ENCODE measurements around the gene PPP4R3A. TPM values are rescaled to one million over a fixed set of nuclear protein-coding genes. Genes with fewer than 3 reads are reported as not detected.

PPP4R3A gene
- total RNA-seq, 2 experiments from 2014 or later, result 114 to 118 TPM

- Mint-ChIP-seq H3K36me3 (ENCODE audit: low read depth) (no peaks in the 10 kb centered on the region), H3K4me1 (ENCODE audit: low read depth) (no peaks in the 10 kb centered on the region), H3K27ac (no peak overlapping the region), H3K4me3 (no peak overlapping the region), H3K9me3 (no peaks in the 10 kb centered on the region), H3K27me3 (ENCODE audit: low read depth) (no peaks in the 10 kb centered on the region)
- intact Hi-C loops (cut with micrococcal nuclease), result loop anchor here (10.0 kb wide), 1 partner anchor 1565 kb away; the partner anchor contains the start of genes EFCAB11 and TDP1
- CTCF ChIA-PET, result interaction anchor here (0.6 kb wide), 1 partner anchor 41 kb away, joined by 7 read pairs; no protein-coding TSS in a partner anchor
- DNase-seq, result no peak
Observed at GRCh38 chr14:91519239-91520036, 9.3 kb upstream of the PPP4R3A start.

GRCh38 chr14:91516663-91517388 lies 6.7 kb upstream of the PPP4R3A start:
- no peaks in the 10 kb centered on the region for H3K4me1 Mint-ChIP-seq (ENCODE audit: low read depth)
- H3K27ac Mint-ChIP-seq, result no peak overlapping the region
- CTCF ChIA-PET, result no interaction called here
- no peak overlapping the region for H3K4me3 Mint-ChIP-seq
- intact Hi-C loops (cut with micrococcal nuclease), result loop anchor here (10.0 kb wide), 1 partner anchor 1562 kb away; the partner anchor contains the start of genes EFCAB11 and TDP1
- DNase-seq, result no peak
- H3K36me3 Mint-ChIP-seq (ENCODE audit: low read depth), result no peaks in the 10 kb centered on the region
- no peaks in the 10 kb centered on the region for H3K27me3 Mint-ChIP-seq (ENCODE audit: low read depth)
- H3K9me3 Mint-ChIP-seq, result no peaks in the 10 kb centered on the region

GRCh38 chr14:91515979-91516378 lies 5.9 kb upstream of the PPP4R3A start:
- intact Hi-C loops (cut with micrococcal nuclease), result loop anchor here (10.0 kb wide), 1 partner anchor 1561 kb away; the partner anchor contains the start of genes EFCAB11 and TDP1
- no peak overlapping the region for H3K27ac Mint-ChIP-seq
- no peaks in the 10 kb centered on the region for H3K36me3 Mint-ChIP-seq (ENCODE audit: low read depth)
- no peaks in the 10 kb centered on the region for H3K27me3 Mint-ChIP-seq (ENCODE audit: low read depth)
- H3K9me3 Mint-ChIP-seq, result no peaks in the 10 kb centered on the region
- CTCF ChIA-PET, result no interaction called here
- peaks cover 2% of the 10 kb centered on the region for H3K4me1 Mint-ChIP-seq (ENCODE audit: low read depth)
- no peak overlapping the region for H3K4me3 Mint-ChIP-seq
- no peak for DNase-seq

DNA sequence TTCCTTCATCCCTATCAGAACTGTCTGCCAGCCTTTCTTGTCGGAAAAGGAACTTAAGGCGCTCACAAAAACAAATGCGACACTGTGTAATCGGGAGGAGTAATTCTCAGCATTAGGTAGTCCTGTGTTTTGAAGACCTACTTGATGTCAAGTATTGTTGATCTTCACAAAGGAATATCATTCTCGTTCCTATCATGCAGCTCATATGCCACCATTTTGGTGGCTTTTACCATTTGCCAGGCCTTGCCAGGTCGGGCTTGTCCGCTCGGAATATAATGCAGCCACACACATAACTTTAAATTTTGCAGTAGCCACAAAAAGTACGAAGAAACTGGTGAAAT lies 903 bp upstream of the PPP4R3A start:
- intact Hi-C loops (cut with micrococcal nuclease), result loop anchor here (2.0 to 10.0 kb wide), 4 partner anchors 64 to 1556 kb away; partner anchors contain the start of genes EFCAB11 and TDP1
- CTCF ChIA-PET, result no interaction called here

GRCh38 chr14:91509878-91510170 lies 286 bp downstream of the PPP4R3A start:
- Mint-ChIP-seq H3K36me3 (ENCODE audit: low read depth) (peaks cover 30% of the 10 kb centered on the region), H3K27me3 (ENCODE audit: low read depth) (no peaks in the 10 kb centered on the region), H3K4me3 (peak overlapping the region; percentile 99), H3K4me1 (ENCODE audit: low read depth) (peaks cover 29% of the 10 kb centered on the region), H3K27ac (peak overlapping the region; percentile 100), H3K9me3 (no peaks in the 10 kb centered on the region)
- intact Hi-C loops (cut with micrococcal nuclease), result loop anchor here (1.0 to 10.0 kb wide), 13 partner anchors 15 to 1555 kb away; partner anchors contain the start of genes ATXN3, CCDC88C, DGLUCY and EFCAB11
- CTCF ChIA-PET, result no interaction called here
- DNase-seq, result no peak

More for the DNA sequence above, 903 bp upstream of the PPP4R3A start:
- Mint-ChIP-seq H3K4me3 (peak overlapping the region; percentile 99), H3K9me3 (no peaks in the 10 kb centered on the region), H3K4me1 (ENCODE audit: low read depth) (peaks cover 17% of the 10 kb centered on the region), H3K27ac (peak overlapping the region; percentile 100), H3K27me3 (ENCODE audit: low read depth) (no peaks in the 10 kb centered on the region), H3K36me3 (ENCODE audit: low read depth) (peaks cover 26% of the 10 kb centered on the region)
- no peak for DNase-seq

- peaks cover 35% of the 10 kb centered on the region for H3K4me1 Mint-ChIP-seq (ENCODE audit: low read depth)
Observed at GRCh38 chr14:91509083-91509877, 830 bp downstream of the PPP4R3A start.

DNA sequence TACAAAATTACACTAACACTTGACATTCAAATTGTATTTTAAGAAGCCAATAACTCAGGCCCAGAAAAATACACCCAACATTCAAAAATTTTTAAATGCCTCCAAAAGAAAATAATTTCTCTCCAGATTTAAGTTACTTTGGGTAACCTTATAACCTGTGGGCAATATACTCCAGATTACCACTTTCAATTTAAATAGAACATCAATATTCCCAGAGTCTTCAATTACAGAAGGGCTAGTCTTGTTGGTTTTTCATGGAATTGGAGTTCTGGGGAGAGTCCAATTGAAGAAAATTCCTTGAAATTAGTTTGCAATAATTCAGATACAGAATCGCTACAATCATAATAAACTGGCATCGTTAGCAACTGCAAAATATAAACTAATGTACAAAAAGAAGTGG lies 2.0 kb downstream of the PPP4R3A start:
- DNase-seq, result no peak
- peaks cover 38% of the 10 kb centered on the region for H3K36me3 Mint-ChIP-seq (ENCODE audit: low read depth)
- H3K4me3 Mint-ChIP-seq, result peak overlapping the region; percentile 84
- intact Hi-C loops (cut with micrococcal nuclease), result loop anchor here (2.0 to 5.0 kb wide), 3 partner anchors 13 to 56 kb away; no protein-coding TSS in a partner anchor
- peaks cover 43% of the 10 kb centered on the region for H3K4me1 Mint-ChIP-seq (ENCODE audit: low read depth)
- CTCF ChIA-PET, result interaction anchor here (1.6 kb wide), 1 partner anchor 403 kb away, joined by 3 read pairs; no protein-coding TSS in a partner anchor
- H3K9me3 Mint-ChIP-seq, result no peaks in the 10 kb centered on the region
- H3K27me3 Mint-ChIP-seq (ENCODE audit: low read depth), result no peaks in the 10 kb centered on the region
- peak overlapping the region; percentile 90 for H3K27ac Mint-ChIP-seq

More at GRCh38 chr14:91509083-91509877, 830 bp downstream of the PPP4R3A start:
- Mint-ChIP-seq H3K27ac (peak overlapping the region; percentile 90), H3K27me3 (ENCODE audit: low read depth) (no peaks in the 10 kb centered on the region), H3K36me3 (ENCODE audit: low read depth) (peaks cover 30% of the 10 kb centered on the region), H3K9me3 (no peaks in the 10 kb centered on the region), H3K4me3 (peak overlapping the region; percentile 99)
- CTCF ChIA-PET, result interaction anchor here (1.0 to 1.6 kb wide), 2 partner anchors 402 to 488 kb away, joined by 3 read pairs; no protein-coding TSS in a partner anchor
- intact Hi-C loops (cut with micrococcal nuclease), result loop anchor here (2.0 to 5.0 kb wide), 3 partner anchors 14 to 57 kb away; no protein-coding TSS in a partner anchor
- peak; percentile 54 for DNase-seq

- CTCF ChIA-PET, result interaction anchor here (0.7 kb wide), 1 partner anchor 441 kb away, joined by 3 read pairs; the partner anchor contains the start of gene FBLN5
- H3K4me1 Mint-ChIP-seq (ENCODE audit: low read depth), result peaks cover 56% of the 10 kb centered on the region
- no peak overlapping the region for H3K27ac Mint-ChIP-seq
- peak overlapping the region; percentile 39 for H3K4me3 Mint-ChIP-seq
- peaks cover 43% of the 10 kb centered on the region for H3K36me3 Mint-ChIP-seq (ENCODE audit: low read depth)
- intact Hi-C loops (cut with micrococcal nuclease), result loop anchor here (5.0 kb wide), 1 partner anchor 54 kb away; no protein-coding TSS in a partner anchor
- H3K27me3 Mint-ChIP-seq (ENCODE audit: low read depth), result no peaks in the 10 kb centered on the region
- no peak for DNase-seq
- H3K9me3 Mint-ChIP-seq, result no peaks in the 10 kb centered on the region
Observed at GRCh38 chr14:91506226-91506625, 3.9 kb downstream of the PPP4R3A start.

DNA sequence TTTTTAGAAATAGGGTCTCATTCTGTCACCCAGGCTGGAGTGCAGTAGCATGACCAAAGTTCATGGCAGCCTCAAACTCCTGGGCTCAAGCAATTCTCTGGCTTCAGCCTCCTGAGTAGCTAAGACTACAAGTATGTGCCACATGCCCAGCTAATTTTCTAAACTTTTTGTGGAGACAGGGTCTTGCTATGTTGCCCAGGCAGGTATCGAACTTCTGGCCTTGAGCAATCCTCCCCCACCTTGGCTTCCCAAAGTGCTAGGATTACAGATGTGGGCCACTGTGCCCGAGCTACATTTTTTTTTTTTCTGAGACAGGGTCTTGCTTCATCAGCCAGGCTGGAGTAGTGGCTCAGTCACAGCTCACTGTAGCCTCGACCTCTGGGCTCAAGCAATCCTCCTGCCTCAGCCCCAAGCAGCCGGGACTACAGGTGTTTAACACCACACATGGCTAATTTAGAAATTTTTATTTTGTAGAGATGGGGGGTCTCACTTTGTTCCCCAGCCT lies 7.1 kb downstream of the PPP4R3A start:
- peaks cover 74% of the 10 kb centered on the region for H3K4me1 Mint-ChIP-seq (ENCODE audit: low read depth)
- CTCF ChIA-PET, result no interaction called here
- H3K27ac Mint-ChIP-seq, result peak overlapping the region; percentile 37
- intact Hi-C loops (cut with micrococcal nuclease), result no loop called here
- no peaks in the 10 kb centered on the region for H3K9me3 Mint-ChIP-seq
- no peak overlapping the region for H3K4me3 Mint-ChIP-seq
- no peak for DNase-seq
- no peaks in the 10 kb centered on the region for H3K27me3 Mint-ChIP-seq (ENCODE audit: low read depth)
- peaks cover 40% of the 10 kb centered on the region for H3K36me3 Mint-ChIP-seq (ENCODE audit: low read depth)

DNA sequence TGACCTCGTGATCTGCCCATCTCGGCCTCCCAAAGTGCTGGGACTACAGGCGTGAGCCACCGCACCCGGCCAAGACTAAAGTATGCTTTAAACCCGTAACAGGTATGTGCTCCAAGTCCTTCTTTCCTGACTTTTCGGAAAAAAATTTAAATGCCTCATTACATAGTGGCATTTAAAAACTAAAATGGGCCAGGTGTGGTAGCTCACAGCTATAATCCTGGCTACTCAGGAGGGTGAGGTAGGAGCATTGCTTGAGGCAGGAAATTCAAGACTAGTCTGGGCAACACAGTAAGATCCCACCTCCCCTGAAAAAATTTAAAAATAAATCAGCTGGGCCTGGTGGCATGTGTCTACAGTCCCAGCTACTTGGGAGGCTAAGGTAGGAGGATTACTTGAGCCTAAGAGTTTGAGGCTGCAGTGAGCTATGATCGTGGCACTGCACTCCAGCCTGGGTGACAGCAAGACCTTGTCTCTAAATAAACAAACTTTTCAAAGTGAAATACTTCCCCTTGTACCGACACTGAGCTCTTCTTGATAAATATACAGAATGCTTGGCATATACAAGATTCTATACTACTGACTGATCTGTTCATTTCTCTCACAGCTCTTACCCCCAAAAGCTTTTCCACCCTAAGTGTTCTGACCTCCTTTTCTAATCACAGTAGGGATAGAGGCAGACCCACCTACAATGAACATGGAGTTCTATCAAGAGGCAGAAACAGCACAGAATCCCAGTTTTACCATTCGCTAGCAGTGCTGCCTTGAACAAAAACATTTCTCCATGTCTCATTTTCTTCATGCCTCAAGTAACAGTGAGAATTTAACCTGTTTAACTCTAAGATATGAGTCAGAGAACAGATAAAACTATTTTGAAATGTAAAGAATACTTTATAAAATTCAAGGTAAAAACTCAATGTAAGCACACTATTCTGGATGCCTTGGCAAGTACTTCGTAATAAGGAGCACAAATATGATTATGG lies 7.9 kb downstream of the PPP4R3A start:
- no peak for DNase-seq
- Mint-ChIP-seq H3K4me1 (ENCODE audit: low read depth) (peaks cover 79% of the 10 kb centered on the region), H3K36me3 (ENCODE audit: low read depth) (peaks cover 39% of the 10 kb centered on the region), H3K4me3 (no peak overlapping the region), H3K27ac (no peak overlapping the region), H3K9me3 (no peaks in the 10 kb centered on the region), H3K27me3 (ENCODE audit: low read depth) (no peaks in the 10 kb centered on the region)
- CTCF ChIA-PET, result interaction anchor here (0.9 kb wide), 2 partner anchors 37 to 179 kb away, joined by 4 to 6 read pairs; no protein-coding TSS in a partner anchor
- intact Hi-C loops (cut with micrococcal nuclease), result no loop called here

GRCh38 chr14:91501348-91501747 lies 8.8 kb downstream of the PPP4R3A start:
- H3K27ac Mint-ChIP-seq, result no peak overlapping the region
- no peak for DNase-seq
- intact Hi-C loops (cut with micrococcal nuclease), result no loop called here
- CTCF ChIA-PET, result no interaction called here
- H3K4me1 Mint-ChIP-seq (ENCODE audit: low read depth), result peaks cover 80% of the 10 kb centered on the region
- no peak overlapping the region for H3K4me3 Mint-ChIP-seq
- no peaks in the 10 kb centered on the region for H3K9me3 Mint-ChIP-seq
- peaks cover 33% of the 10 kb centered on the region for H3K36me3 Mint-ChIP-seq (ENCODE audit: low read depth)
- no peaks in the 10 kb centered on the region for H3K27me3 Mint-ChIP-seq (ENCODE audit: low read depth)
